Stimulated activated CD4-positive, alpha-beta T cell treated with anti-CD3 and anti-CD28 coated beads, Interleukin-12 subunit alpha, Interleukin-12 subunit beta, amount 100 ng/mL, for 4 hours (primary cell): Measurements from ENCODE around the gene PI4K2A.

ENCODE experiments used
- DNase-seq: peaks from one replicate; pipeline ENCODE4 v3.0.0-alpha.2; 2020

Gene PI4K2A

GRCh38 chr10:97640174-97640867, at the start of gene PI4K2A:
PI4K2A (plus strand) TSS chr10:97640671; CDS start chr10:97640743, 72 bp downstream.
- peak; percentile 97 for DNase-seq

- DNase-seq = no peak
Measured at GRCh38 chr10:97590748-97591495, 49.5 kb upstream of the PI4K2A start.

- DNase-seq = no peak
Measured at GRCh38 chr10:97593421-97593820, 47.0 kb upstream of the PI4K2A start.

GRCh38 chr10:97596101-97597082, 44.1 kb upstream of the PI4K2A start:
- DNase-seq = no peak

GRCh38 chr10:97597778-97598177, 42.7 kb upstream of the PI4K2A start:
- no peak for DNase-seq

GRCh38 chr10:97598407-97599271, 41.8 kb upstream of the PI4K2A start:
- DNase-seq = no peak

- DNase-seq = no peak
Measured at GRCh38 chr10:97599272-97599619, 41.2 kb upstream of the PI4K2A start.

- DNase-seq = no peak
Measured at GRCh38 chr10:97600616-97601015, 39.9 kb upstream of the PI4K2A start.

GRCh38 chr10:97601268-97602215, 38.9 kb upstream of the PI4K2A start:
- no peak for DNase-seq

- DNase-seq = no peak
Measured at GRCh38 chr10:97607095-97607636, 33.3 kb upstream of the PI4K2A start.

- no peak for DNase-seq
Measured at GRCh38 chr10:97608991-97609561, 31.4 kb upstream of the PI4K2A start.

- DNase-seq = no peak
Measured at GRCh38 chr10:97611473-97611872, 29.0 kb upstream of the PI4K2A start.

GRCh38 chr10:97612386-97612785, 28.1 kb upstream of the PI4K2A start:
- no peak for DNase-seq

GRCh38 chr10:97618285-97618684, 22.2 kb upstream of the PI4K2A start:
- no peak for DNase-seq

GRCh38 chr10:97618733-97619132, 21.7 kb upstream of the PI4K2A start:
- DNase-seq = no peak

GRCh38 chr10:97623277-97623676, 17.2 kb upstream of the PI4K2A start:
- DNase-seq = no peak

GRCh38 chr10:97627731-97628130, 12.7 kb upstream of the PI4K2A start:
- no peak for DNase-seq

GRCh38 chr10:97628228-97628627, 12.2 kb upstream of the PI4K2A start:
- no peak for DNase-seq

- DNase-seq = no peak
Measured at GRCh38 chr10:97629289-97629688, 11.2 kb upstream of the PI4K2A start.

- DNase-seq = no peak
Measured at GRCh38 chr10:97631098-97631497, 9.4 kb upstream of the PI4K2A start.
